GM21381 (cell line): ENCODE results near the gene MDH1.
"Not testable (repeated sequence)": the region's sequence is repeated elsewhere in the genome, so short reads cannot be mapped to it uniquely, and the experiment has no call there.

Source experiments
- ATAC-seq: cut with Tn5 transposase; IDR thresholded peaks from one replicate; pipeline ENCODE4 v1.9.1; 2021; ENCODE audit warnings: mild to moderate bottlenecking, moderate library complexity; ENCODE audit not compliant: unreplicated experiment

Gene MDH1

GRCh38 chr2:63587814-63588384 lies 864 bp upstream of the MDH1 start:
- ATAC-seq = no peak

- peak; percentile 2 for ATAC-seq
Observed at GRCh38 chr2:63589148-63589958, 590 bp downstream of the MDH1 start.

- ATAC-seq = no peak
Observed at GRCh38 chr2:63590626-63591408, 2.1 kb downstream of the MDH1 start.

GRCh38 chr2:63591566-63592175 lies 2.9 kb downstream of the MDH1 start:
- no peak for ATAC-seq

- ATAC-seq = no peak
Observed at GRCh38 chr2:63594660-63595059, 5.9 kb downstream of the MDH1 start.

- ATAC-seq = no peak
Observed at GRCh38 chr2:63596401-63596883, 7.7 kb downstream of the MDH1 start.

- ATAC-seq = no peak
Observed at GRCh38 chr2:63598981-63599380, 10.2 kb downstream of the MDH1 start.

GRCh38 chr2:63600881-63601460 lies 12.2 kb downstream of the MDH1 start:
- ATAC-seq = no peak

GRCh38 chr2:63604666-63605065 lies 15.9 kb downstream of the MDH1 start:
- no peak for ATAC-seq

- ATAC-seq = not testable (repeated sequence)
Observed at GRCh38 chr2:63608865-63609264, 20.1 kb downstream of the MDH1 start.

GRCh38 chr2:63610525-63610924 lies 21.8 kb downstream of the MDH1 start:
- ATAC-seq = no peak

GRCh38 chr2:63613391-63613901 lies 24.7 kb downstream of the MDH1 start:
- no peak for ATAC-seq

- no peak for ATAC-seq
Observed at GRCh38 chr2:63614448-63614968, 25.7 kb downstream of the MDH1 start.

- no peak for ATAC-seq
Observed at GRCh38 chr2:63614983-63615945, 26.5 kb downstream of the MDH1 start.

- no peak for ATAC-seq
Observed at GRCh38 chr2:63617366-63617765, 28.6 kb downstream of the MDH1 start.

- ATAC-seq = no peak
Observed at GRCh38 chr2:63619328-63619727, 30.6 kb downstream of the MDH1 start.

- no peak for ATAC-seq
Observed at GRCh38 chr2:63622751-63623150, 34.0 kb downstream of the MDH1 start.

- ATAC-seq = not testable (repeated sequence)
Observed at GRCh38 chr2:63623763-63624162, 35.0 kb downstream of the MDH1 start.

GRCh38 chr2:63627866-63628265 lies 39.1 kb downstream of the MDH1 start:
- no peak for ATAC-seq
